ENCODE measurements around the gene CHPT1.
"Not testable (repeated sequence)": the region's sequence is repeated elsewhere in the genome, so short reads cannot be mapped to it uniquely, and the experiment has no call there.

The CHPT1 gene

GRCh38 chr12:101697197-101697929 is at the start of gene CHPT1:
CHPT1 (plus strand) TSS chr12:101697640; CDS start chr12:101697862, 222 bp downstream.
- H3K4me1 ChIP-seq (ENCODE audit: insufficient read depth, low read length) = peaks cover 9% of the 10 kb centered on the region
- H3K36me3 ChIP-seq (ENCODE audit: insufficient read depth, low read length) = no peaks in the 10 kb centered on the region
- peak within 1 kb of the TSS; percentile 69 for H3K9ac ChIP-seq (ENCODE audit: low read depth, low read length)
- no peaks in the 10 kb centered on the region for H3K9me3 ChIP-seq (ENCODE audit: control insufficient read depth, insufficient read depth, low read length)

GRCh38 chr12:101647711-101648110 is 49.7 kb upstream of the CHPT1 start:
- Histone ChIP-seq H3K36me3 (ENCODE audit: insufficient read depth, low read length) (no peaks in the 10 kb centered on the region), H3K4me1 (ENCODE audit: insufficient read depth, low read length) (no peaks in the 10 kb centered on the region), H3K9ac (ENCODE audit: low read depth, low read length) (no peak overlapping the region), H3K9me3 (ENCODE audit: control insufficient read depth, insufficient read depth, low read length) (no peaks in the 10 kb centered on the region)

GRCh38 chr12:101648195-101648594 is 49.2 kb upstream of the CHPT1 start:
- no peak overlapping the region for H3K9ac ChIP-seq (ENCODE audit: low read depth, low read length)
- no peaks in the 10 kb centered on the region for H3K36me3 ChIP-seq (ENCODE audit: insufficient read depth, low read length)
- H3K4me1 ChIP-seq (ENCODE audit: insufficient read depth, low read length) = no peaks in the 10 kb centered on the region
- H3K9me3 ChIP-seq (ENCODE audit: control insufficient read depth, insufficient read depth, low read length) = no peaks in the 10 kb centered on the region

- no peaks in the 10 kb centered on the region for H3K9me3 ChIP-seq (ENCODE audit: control insufficient read depth, insufficient read depth, low read length)
- no peaks in the 10 kb centered on the region for H3K4me1 ChIP-seq (ENCODE audit: insufficient read depth, low read length)
- no peaks in the 10 kb centered on the region for H3K36me3 ChIP-seq (ENCODE audit: insufficient read depth, low read length)
- no peak overlapping the region for H3K9ac ChIP-seq (ENCODE audit: low read depth, low read length)
Observed at GRCh38 chr12:101650346-101651117, 46.9 kb upstream of the CHPT1 start.

- Histone ChIP-seq H3K36me3 (ENCODE audit: insufficient read depth, low read length) (no peaks in the 10 kb centered on the region), H3K9me3 (ENCODE audit: control insufficient read depth, insufficient read depth, low read length) (no peaks in the 10 kb centered on the region), H3K9ac (ENCODE audit: low read depth, low read length) (no peak overlapping the region), H3K4me1 (ENCODE audit: insufficient read depth, low read length) (no peaks in the 10 kb centered on the region)
Observed at GRCh38 chr12:101653030-101653429, 44.4 kb upstream of the CHPT1 start.

- no peaks in the 10 kb centered on the region for H3K9me3 ChIP-seq (ENCODE audit: control insufficient read depth, insufficient read depth, low read length)
- H3K9ac ChIP-seq (ENCODE audit: low read depth, low read length) = no peak overlapping the region
- H3K4me1 ChIP-seq (ENCODE audit: insufficient read depth, low read length) = no peaks in the 10 kb centered on the region
- H3K36me3 ChIP-seq (ENCODE audit: insufficient read depth, low read length) = no peaks in the 10 kb centered on the region
Observed at GRCh38 chr12:101653503-101653902, 43.9 kb upstream of the CHPT1 start.

GRCh38 chr12:101654442-101654841 is 43.0 kb upstream of the CHPT1 start:
- Histone ChIP-seq H3K36me3 (ENCODE audit: insufficient read depth, low read length) (no peaks in the 10 kb centered on the region), H3K4me1 (ENCODE audit: insufficient read depth, low read length) (no peaks in the 10 kb centered on the region), H3K9me3 (ENCODE audit: control insufficient read depth, insufficient read depth, low read length) (no peaks in the 10 kb centered on the region), H3K9ac (ENCODE audit: low read depth, low read length) (no peak overlapping the region)

- H3K4me1 ChIP-seq (ENCODE audit: insufficient read depth, low read length) = no peaks in the 10 kb centered on the region
- no peaks in the 10 kb centered on the region for H3K9me3 ChIP-seq (ENCODE audit: control insufficient read depth, insufficient read depth, low read length)
Observed at GRCh38 chr12:101655393-101655792, 42.0 kb upstream of the CHPT1 start.

GRCh38 chr12:101660662-101661061 is 36.8 kb upstream of the CHPT1 start:
- not testable (repeated sequence) for H3K9ac ChIP-seq (ENCODE audit: low read depth, low read length); H3K9me3 ChIP-seq (ENCODE audit: control insufficient read depth, insufficient read depth, low read length); H3K36me3 ChIP-seq (ENCODE audit: insufficient read depth, low read length)

More at GRCh38 chr12:101655393-101655792, 42.0 kb upstream of the CHPT1 start:
- no peak overlapping the region for H3K9ac ChIP-seq (ENCODE audit: low read depth, low read length)
- H3K36me3 ChIP-seq (ENCODE audit: insufficient read depth, low read length) = no peaks in the 10 kb centered on the region

GRCh38 chr12:101663298-101663697 is 34.1 kb upstream of the CHPT1 start:
- peaks cover 13% of the 10 kb centered on the region for H3K4me1 ChIP-seq (ENCODE audit: insufficient read depth, low read length)
- no peaks in the 10 kb centered on the region for H3K36me3 ChIP-seq (ENCODE audit: insufficient read depth, low read length)
- H3K9ac ChIP-seq (ENCODE audit: low read depth, low read length) = no peak overlapping the region
- no peaks in the 10 kb centered on the region for H3K9me3 ChIP-seq (ENCODE audit: control insufficient read depth, insufficient read depth, low read length)

More at GRCh38 chr12:101660662-101661061, 36.8 kb upstream of the CHPT1 start:
- H3K4me1 ChIP-seq (ENCODE audit: insufficient read depth, low read length) = peaks cover 13% of the 10 kb centered on the region

- Histone ChIP-seq H3K4me1 (ENCODE audit: insufficient read depth, low read length) (peaks cover 13% of the 10 kb centered on the region), H3K36me3 (ENCODE audit: insufficient read depth, low read length) (no peaks in the 10 kb centered on the region), H3K9me3 (ENCODE audit: control insufficient read depth, insufficient read depth, low read length) (no peaks in the 10 kb centered on the region), H3K9ac (ENCODE audit: low read depth, low read length) (no peak overlapping the region)
Observed at GRCh38 chr12:101664992-101665391, 32.4 kb upstream of the CHPT1 start.

- Histone ChIP-seq H3K4me1 (ENCODE audit: insufficient read depth, low read length) (peaks cover 13% of the 10 kb centered on the region), H3K36me3 (ENCODE audit: insufficient read depth, low read length) (no peaks in the 10 kb centered on the region), H3K9me3 (ENCODE audit: control insufficient read depth, insufficient read depth, low read length) (no peaks in the 10 kb centered on the region), H3K9ac (ENCODE audit: low read depth, low read length) (no peak overlapping the region)
Observed at GRCh38 chr12:101666052-101666728, 31.2 kb upstream of the CHPT1 start.

- Histone ChIP-seq H3K36me3 (ENCODE audit: insufficient read depth, low read length) (no peaks in the 10 kb centered on the region), H3K4me1 (ENCODE audit: insufficient read depth, low read length) (peaks cover 13% of the 10 kb centered on the region)
Observed at GRCh38 chr12:101667591-101667990, 29.8 kb upstream of the CHPT1 start.

GRCh38 chr12:101670007-101670671 is 27.3 kb upstream of the CHPT1 start:
- H3K9ac ChIP-seq (ENCODE audit: low read depth, low read length) = no peak overlapping the region
- no peaks in the 10 kb centered on the region for H3K9me3 ChIP-seq (ENCODE audit: control insufficient read depth, insufficient read depth, low read length)
- H3K36me3 ChIP-seq (ENCODE audit: insufficient read depth, low read length) = no peaks in the 10 kb centered on the region
- peaks cover 4% of the 10 kb centered on the region for H3K4me1 ChIP-seq (ENCODE audit: insufficient read depth, low read length)

More at GRCh38 chr12:101667591-101667990, 29.8 kb upstream of the CHPT1 start:
- Histone ChIP-seq H3K9ac (ENCODE audit: low read depth, low read length) (no peak overlapping the region), H3K9me3 (ENCODE audit: control insufficient read depth, insufficient read depth, low read length) (no peaks in the 10 kb centered on the region)

Data from ES-I3 (cell line).